Body of pancreas (tissue), 4 donors: Measurements from ENCODE around the gene TNIK. TPM values are rescaled to one million over a fixed set of nuclear protein-coding genes. Genes with fewer than 3 reads are reported as not detected.

Experiments used
- ATAC-seq: fragments of 150-250 bp; one replicate; pipeline ENCODE4 v1.9.1; 2016
- DNase-seq, 4 donors: peaks; one replicate each; pipeline ENCODE4 v3.0.0-alpha.2; 2019
- H3K27ac ChIP-seq, 4 donors: fragments of 200-600 bp; sonication (generic); 1 replicate in 3 of 4; 2 replicates in 1 of 4; pipeline versions ENCODE4 v1.5.1 to v1.6.1; 2016 to 2019; ENCODE audit warnings: mild to moderate bottlenecking in 1 of 4, mixed read lengths in 1 of 4, moderate library complexity in 1 of 4
- H3K27me3 ChIP-seq, 2 donors: fragments of 200-600 bp; sonication (generic); one replicate each; pipeline ENCODE4 v1.6.0; 2016; ENCODE audit warnings: mild to moderate bottlenecking in 1 of 2
- H3K36me3 ChIP-seq, 2 donors: fragments of 200-600 bp; sonication (generic); replicated peaks in 1 of 2; 2 replicates each; pipeline ENCODE4 v1.5.1; 2016; ENCODE audit warnings: low read depth in 2 of 2; ENCODE audit not compliant: insufficient read depth in 1 of 2
- H3K4me1 ChIP-seq: fragments of 200-600 bp; sonication (generic); one replicate; pipeline ENCODE4 v1.6.0; 2016
- H3K4me3 ChIP-seq, 2 donors: fragments of 200-600 bp; sonication (generic); 1 replicate in 1 of 2; 2 replicates in 1 of 2; pipeline ENCODE4 v1.5.1; 2016 to 2019
- H3K9me3 ChIP-seq, 3 donors: fragments of 200-600 bp; sonication (generic); 1 replicate in 2 of 3; 2 replicates in 1 of 3; pipeline ENCODE4 v1.5.1; 2016
- CTCF ChIP-seq, 7 experiments: fragments of 450-650 bp in 4 of 7; fragments of 200-600 bp in 3 of 7; sonication (generic) in 3 of 7; IDR thresholded peaks; one replicate each; pipeline ENCODE4 v1.5.1; 2016 to 2019; ENCODE audit warnings: antibody characterized with exemption in 7 of 7
- POLR2A ChIP-seq, 3 donors: fragments of 450-650 bp; IDR thresholded peaks; one replicate each; pipeline ENCODE4 v1.6.1; 2016; ENCODE audit warnings: antibody characterized with exemption in 3 of 3, mild to moderate bottlenecking in 2 of 3
- WGBS, 2 donors: methylation state at CpG; one replicate each; pipeline ENCODE4 v1.1.5; 2017; 5-methylcytosine and 5-hydroxymethylcytosine counted together
- intact Hi-C: fragments of 100-400 bp; cut with DNase I; formaldehyde crosslinking; loops from one replicate; pipeline ENCODE4 v1.15.1; 2023
- total RNA-seq, 2 donors: library from RNA; depleted of rRNA; stranded (reverse); fragments of >200 nt; gene quantifications; one replicate each; pipeline ENCODE4 v1.1.0, GENCODE V29; 2016

TNIK gene
- total RNA-seq, 2 donors from 2014 or later: 7.6 to 9.6 TPM

GRCh38 chr3:171488479-171488878 lies 28.3 kb upstream of the TNIK start:
- Histone ChIP-seq H3K4me3 (no peak overlapping the region), H3K9me3 (no peaks in the 10 kb centered on the region), H3K27me3 (no peaks in the 10 kb centered on the region), H3K27ac (no peak overlapping the region), H3K36me3 (no peaks in the 10 kb centered on the region), H3K4me1 (no peaks in the 10 kb centered on the region)
- intact Hi-C loops: no loop called here
- TF ChIP-seq CTCF (IDR thresholded peaks at IDR 0.05) (no peak), POLR2A (IDR thresholded peaks at IDR 0.05) (no peak)
- ATAC-seq (no peak), DNase-seq (no peak)
- 82 to 88% methylated on average over 7 of the region's 7 CpGs for WGBS, 2 donors

- DNase-seq: no peak
- no peak overlapping the region for H3K4me3 ChIP-seq
- no peaks in the 10 kb centered on the region for H3K36me3 ChIP-seq
- WGBS, 2 donors: 40 to 45% methylated on average over 4 of the region's 4 CpGs
- H3K9me3 ChIP-seq: no peaks in the 10 kb centered on the region
- H3K27ac ChIP-seq: no peak overlapping the region
- no peak for ATAC-seq
- H3K27me3 ChIP-seq: no peaks in the 10 kb centered on the region
- TF ChIP-seq POLR2A (IDR thresholded peaks at IDR 0.05) (no peak), CTCF (IDR thresholded peaks at IDR 0.05) (no peak)
- no peaks in the 10 kb centered on the region for H3K4me1 ChIP-seq
- intact Hi-C loops: no loop called here
Measured at GRCh38 chr3:171487382-171487781, 27.2 kb upstream of the TNIK start.

GRCh38 chr3:171485338-171485737 lies 25.1 kb upstream of the TNIK start:
- Histone ChIP-seq H3K4me1 (no peaks in the 10 kb centered on the region), H3K4me3 (no peak overlapping the region), H3K36me3 (no peaks in the 10 kb centered on the region), H3K27ac (no peak overlapping the region), H3K9me3 (no peaks in the 10 kb centered on the region), H3K27me3 (no peaks in the 10 kb centered on the region)
- intact Hi-C loops: no loop called here
- DNase-seq: no peak
- no peak for TF ChIP-seq CTCF (IDR thresholded peaks at IDR 0.05)
- TF ChIP-seq POLR2A (IDR thresholded peaks at IDR 0.05): no peak
- no peak for ATAC-seq

GRCh38 chr3:171481011-171481410 lies 20.8 kb upstream of the TNIK start:
- no peaks in the 10 kb centered on the region for H3K36me3 ChIP-seq
- DNase-seq (no peak), ATAC-seq (no peak)
- no peak overlapping the region for H3K4me3 ChIP-seq
- no peaks in the 10 kb centered on the region for H3K4me1 ChIP-seq
- no peak for TF ChIP-seq POLR2A (IDR thresholded peaks at IDR 0.05)
- TF ChIP-seq CTCF (IDR thresholded peaks at IDR 0.05): no peak
- intact Hi-C loops: no loop called here
- no peak overlapping the region for H3K27ac ChIP-seq
- no peaks in the 10 kb centered on the region for H3K9me3 ChIP-seq
- H3K27me3 ChIP-seq: no peaks in the 10 kb centered on the region
- WGBS, 2 donors: 77 to 82% methylated on average over 1 of the region's 1 CpG

- intact Hi-C loops: no loop called here
- Histone ChIP-seq H3K27ac (no peak overlapping the region), H3K4me1 (no peaks in the 10 kb centered on the region), H3K36me3 (no peaks in the 10 kb centered on the region), H3K9me3 (no peaks in the 10 kb centered on the region), H3K27me3 (no peaks in the 10 kb centered on the region), H3K4me3 (no peak overlapping the region)
- WGBS, 2 donors: 40 to 46% methylated on average over 1 of the region's 1 CpG
- ATAC-seq (no peak), DNase-seq (no peak)
- no peak for TF ChIP-seq CTCF (IDR thresholded peaks at IDR 0.05)
Measured at GRCh38 chr3:171480526-171480925, 20.3 kb upstream of the TNIK start.
